Measurements from ENCODE around the gene SLC9A9.
"Not testable (repeated sequence)": the region's sequence is repeated elsewhere in the genome, so short reads cannot be mapped to it uniquely, and the experiment has no call there.

- not testable (repeated sequence) for TF ChIP-seq CTCF (IDR thresholded peaks at IDR 0.05 in 4 of 5, conservative IDR thresholded peaks at IDR 0.05 in 1 of 5); POLR2A (IDR thresholded peaks at IDR 0.05)
Measured at GRCh38 chr3:143431298-143431697, 417.0 kb downstream of the SLC9A9 start.
